Middle frontal gyrus (tissue), 1 donor: ENCODE data around the gene RHOG.

Experiments used
- DNase-seq: peaks from one replicate; pipeline ENCODE4 v3.0.0-alpha.2; 2015; ENCODE audit warnings: low spot score; ENCODE audit errors: extremely low spot score

The RHOG gene

GRCh38 chr11:3859373-3859881 lies 18.7 kb upstream of the RHOG start:
- DNase-seq, result no peak

DNA sequence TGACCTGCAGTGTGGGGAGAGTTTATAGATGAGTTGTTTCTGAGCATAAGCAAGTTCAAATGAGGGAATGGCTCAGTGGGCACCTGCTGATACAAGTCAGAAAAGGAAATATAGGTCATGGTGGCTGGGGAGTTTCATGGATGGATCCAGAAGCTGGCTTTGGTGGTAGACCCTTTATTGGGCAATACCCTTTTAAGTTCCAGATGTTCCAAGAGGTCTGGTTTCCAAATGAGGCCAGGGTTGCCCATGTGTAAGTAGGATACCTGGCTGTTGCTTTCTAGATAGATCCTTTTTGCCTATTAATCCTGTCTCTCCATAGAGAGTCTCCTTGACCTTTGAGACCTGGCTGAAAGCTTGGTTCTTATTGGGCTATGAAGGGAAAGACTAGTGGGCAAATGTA lies 16.9 kb upstream of the RHOG start:
- no peak for DNase-seq

DNA sequence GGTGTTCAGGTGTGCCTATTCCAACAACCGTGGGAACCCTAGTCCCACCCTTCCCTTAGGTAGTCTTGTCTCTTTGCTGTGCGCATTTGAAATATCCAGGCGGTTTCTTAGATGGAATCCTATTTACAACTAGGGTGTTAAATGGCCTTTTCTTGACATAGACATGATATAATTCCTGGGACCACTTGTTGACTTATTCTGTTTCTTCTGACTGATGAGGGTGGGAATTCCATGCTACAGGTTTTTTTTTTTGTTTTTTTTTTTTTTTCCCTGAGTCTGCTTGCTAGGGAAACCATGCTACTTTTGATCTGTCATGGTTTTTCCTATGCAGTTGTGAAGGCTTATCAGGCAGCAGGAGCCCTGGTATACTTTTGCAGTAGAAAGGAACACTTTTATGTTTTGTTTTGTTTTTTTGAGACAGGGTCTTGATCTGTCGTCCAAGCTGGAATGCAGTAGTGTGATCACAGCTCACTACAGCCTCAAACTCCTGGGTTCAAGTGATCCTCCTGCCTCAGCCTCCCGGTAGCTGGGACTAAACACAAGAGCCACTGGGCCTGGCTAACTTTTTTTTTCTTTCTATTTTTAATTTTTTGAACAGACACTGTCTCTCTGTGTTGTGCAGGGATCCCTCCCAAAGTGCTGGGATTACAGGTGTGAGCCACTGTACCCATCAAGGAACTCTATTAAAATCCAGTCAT lies 16.2 kb upstream of the RHOG start:
- no peak for DNase-seq

GRCh38 chr11:3855808-3856491 lies 15.2 kb upstream of the RHOG start:
- no peak for DNase-seq

DNA sequence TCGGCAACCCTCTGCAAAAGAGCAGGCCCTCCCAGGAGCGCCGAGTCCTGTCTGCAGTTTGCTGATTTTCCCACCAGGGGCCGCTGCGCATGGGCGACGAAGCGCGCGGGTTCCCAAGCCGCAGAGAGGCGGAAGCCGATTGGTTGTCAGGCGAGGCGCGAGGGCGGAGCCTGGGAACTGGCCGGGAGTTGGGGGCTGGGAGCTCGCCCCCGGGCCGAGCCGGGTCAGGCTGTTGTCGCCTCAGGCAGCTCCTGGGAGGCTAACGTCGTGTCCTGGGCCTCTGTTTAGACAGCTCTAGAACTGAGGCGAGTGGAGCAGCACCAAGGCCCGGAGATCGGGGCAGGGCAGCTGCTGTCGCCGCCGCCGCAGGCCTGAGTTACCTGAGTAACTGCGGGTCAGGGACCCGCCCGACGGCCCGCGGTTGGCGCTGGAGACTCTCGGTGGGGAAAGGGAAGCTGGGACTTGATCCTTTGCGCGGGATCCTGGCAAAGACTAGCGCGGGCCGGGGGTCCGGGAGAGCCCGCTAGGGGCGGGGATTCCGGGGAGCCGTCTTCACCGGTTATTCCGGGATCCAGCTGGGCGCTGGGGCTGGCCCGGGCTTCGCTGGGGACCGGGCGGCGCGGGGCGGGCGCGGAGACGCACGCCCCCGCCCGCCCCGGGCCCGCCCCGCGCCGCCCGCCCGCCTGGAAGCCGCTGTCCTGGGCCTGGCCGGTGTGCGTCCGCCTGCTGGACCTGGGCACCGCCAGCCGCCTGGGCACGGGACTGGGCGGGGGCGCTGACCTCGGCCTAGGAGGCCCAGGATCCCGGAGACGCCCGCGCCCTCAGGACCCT lies 14.4 kb upstream of the RHOG start, which contains the start of gene STIM1:
Gene STIM1, plus strand, starts transcription at position 688 of the 831 bp plus-strand sequence. CDS start 607 bp downstream, outside the sequence.
- DNase-seq, result peak; percentile 84

GRCh38 chr11:3854660-3854976 lies 13.9 kb upstream of the RHOG start:
- DNase-seq, result no peak

DNA sequence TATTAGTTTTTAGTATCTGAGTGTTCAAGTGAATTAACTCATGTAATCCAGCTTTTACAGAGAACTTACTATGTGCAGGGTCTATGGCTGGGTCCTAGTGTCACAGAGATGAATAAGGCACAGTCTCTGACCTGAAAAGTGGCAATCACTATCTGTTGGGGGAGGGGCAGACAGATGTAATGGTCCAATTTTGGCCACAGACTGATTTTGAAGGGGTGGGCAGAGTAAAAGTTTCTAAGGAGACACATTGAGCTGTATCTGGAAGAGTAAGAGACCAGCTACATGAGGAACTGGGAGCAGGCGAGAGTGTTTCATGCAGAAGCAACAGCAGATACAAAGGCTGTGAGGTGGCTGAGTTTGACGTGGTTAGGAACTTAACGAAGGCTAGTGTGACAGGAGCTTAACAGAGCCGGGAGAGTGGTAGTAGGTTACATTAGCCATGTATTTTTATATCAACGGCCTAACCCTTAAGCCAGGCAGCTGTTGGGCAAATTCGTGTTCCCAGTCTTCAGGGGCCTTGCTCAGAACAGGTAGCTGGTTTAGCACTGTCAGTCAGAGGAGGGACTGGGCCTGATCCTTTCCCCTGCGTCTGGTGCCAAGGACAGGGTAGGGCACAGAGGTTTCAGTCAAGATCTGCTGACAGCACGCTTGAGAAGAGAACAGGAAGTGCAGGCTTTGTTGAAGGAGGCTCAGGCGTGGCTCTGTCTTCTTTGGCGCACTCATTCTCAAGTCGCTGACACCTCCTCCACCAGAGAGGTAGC lies 13.3 kb upstream of the RHOG start:
- DNase-seq, result no peak

DNA sequence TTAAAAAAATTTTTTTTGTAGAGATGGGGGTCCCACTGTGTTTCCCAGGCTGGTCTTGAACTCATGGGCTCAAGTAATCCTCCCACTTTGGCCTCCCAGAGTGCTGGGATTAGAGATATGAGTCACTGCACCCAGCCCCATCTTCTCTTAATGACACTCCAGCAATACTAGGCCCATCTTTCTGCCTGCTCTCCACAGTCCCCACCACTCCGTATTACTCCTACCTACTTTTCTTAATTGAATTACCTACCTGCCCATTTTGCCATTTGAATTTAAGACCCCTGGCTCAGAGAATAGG lies 12.7 kb upstream of the RHOG start:
- no peak for DNase-seq

- no peak for DNase-seq
These were observed 8.6 kb upstream of the RHOG start for GRCh38 chr11:3849297-3849874.

GRCh38 chr11:3845670-3846069 lies 4.9 kb upstream of the RHOG start:
- DNase-seq, result no peak

DNA sequence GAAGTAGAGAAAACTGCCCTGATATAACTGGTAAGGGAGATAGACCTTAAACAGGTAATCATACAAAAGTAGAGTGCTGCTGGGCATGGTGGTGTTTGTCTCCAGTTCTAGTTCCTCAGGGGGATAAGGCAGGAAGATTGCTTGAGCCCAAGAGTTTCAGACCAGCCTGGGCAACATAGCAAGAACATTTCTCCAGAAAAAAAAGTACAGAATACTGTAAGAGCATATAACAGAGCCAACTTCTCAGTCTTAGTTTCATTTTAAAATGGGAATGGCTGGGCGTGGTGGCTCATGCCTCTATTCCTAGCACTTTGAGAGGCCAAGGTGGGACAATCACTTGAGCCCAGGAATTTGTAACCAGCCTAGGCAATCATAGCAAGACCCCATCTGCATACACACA lies 4.5 kb upstream of the RHOG start:
- no peak for DNase-seq

- DNase-seq, result no peak
These were observed 2.6 kb upstream of the RHOG start for GRCh38 chr11:3843326-3843725.

GRCh38 chr11:3841426-3842350 lies 929 bp upstream of the RHOG start:
- DNase-seq, result peak; percentile 71

GRCh38 chr11:3840004-3840869 lies 522 bp downstream of the RHOG start:
- DNase-seq, result no peak

DNA sequence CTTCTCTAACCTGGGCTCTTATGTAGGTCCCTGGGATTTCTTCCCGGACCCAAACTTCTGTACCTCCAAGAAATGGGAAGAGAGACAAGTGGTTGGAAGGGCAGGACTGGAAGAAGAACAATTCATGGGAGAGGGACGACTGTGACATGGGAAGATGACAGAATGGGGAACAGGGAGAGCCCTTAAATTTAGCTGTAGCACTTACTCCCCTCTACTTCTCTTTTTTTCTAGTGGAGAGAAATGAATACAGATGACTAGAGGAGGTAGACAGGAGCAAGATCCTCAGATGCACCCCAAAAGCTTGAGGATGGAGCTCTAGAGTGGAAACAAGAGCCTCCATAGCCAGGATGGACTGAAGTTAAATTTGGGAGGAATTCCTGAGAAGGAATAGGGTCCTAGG lies 2.3 kb downstream of the RHOG start:
- no peak for DNase-seq

DNA sequence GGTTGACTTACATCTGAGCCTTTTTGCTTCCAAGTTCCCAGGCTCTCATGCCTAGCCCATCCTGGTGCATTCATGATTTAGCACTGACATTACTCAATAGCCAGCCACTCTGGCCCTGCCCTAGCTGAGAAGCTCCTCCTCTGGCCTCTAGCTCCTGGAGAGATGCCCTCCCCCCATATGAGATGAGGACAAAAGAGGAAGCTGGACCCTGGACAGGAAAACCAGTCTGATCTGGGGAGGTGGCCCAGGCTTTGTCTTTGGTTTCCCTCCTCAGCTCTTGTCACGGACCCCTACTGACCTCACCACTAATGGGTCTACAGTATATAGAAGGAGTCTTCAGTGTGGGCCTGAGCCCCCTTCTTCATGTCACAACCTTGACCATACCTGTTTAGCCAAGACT lies 3.0 kb downstream of the RHOG start:
- DNase-seq, result no peak

- DNase-seq, result no peak
These were observed 3.9 kb downstream of the RHOG start for GRCh38 chr11:3836903-3837302.

GRCh38 chr11:3835751-3836150 lies 5.0 kb downstream of the RHOG start:
- DNase-seq, result no peak
